ENCODE data around the gene GHR. TPM values are rescaled to one million over a fixed set of nuclear protein-coding genes. Genes with fewer than 3 reads are reported as not detected.

Gene GHR
- total RNA-seq, 6 donors from 2014 or later, result 3.0 to 7.4 (median 4.2) TPM

DNA sequence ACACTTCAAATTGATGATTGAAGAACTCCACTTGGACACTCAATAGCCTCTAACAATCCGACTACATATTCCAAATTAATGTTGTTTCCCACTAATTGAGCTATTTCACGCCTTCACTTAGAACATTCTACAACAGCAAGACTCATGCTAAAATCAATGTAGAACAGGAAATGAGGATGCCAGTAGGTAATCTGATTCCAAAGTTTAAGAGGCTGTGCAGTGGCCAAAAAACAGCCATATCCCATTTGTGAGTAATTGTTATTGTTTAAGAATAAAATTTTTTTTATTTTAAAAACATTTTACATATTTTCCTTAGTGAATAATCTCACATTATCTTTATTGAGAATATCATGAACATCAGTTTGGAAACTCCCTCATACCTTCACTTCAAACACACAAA is 35.7 kb upstream of the GHR start:
- WGBS, 2 donors, result 82 to 94% methylated on average over 2 of the region's 2 CpGs
- no peak for ATAC-seq (ENCODE audit: low FRiP score in 2 of 2)
- no peak overlapping the region for H3K4me3 ChIP-seq

DNA sequence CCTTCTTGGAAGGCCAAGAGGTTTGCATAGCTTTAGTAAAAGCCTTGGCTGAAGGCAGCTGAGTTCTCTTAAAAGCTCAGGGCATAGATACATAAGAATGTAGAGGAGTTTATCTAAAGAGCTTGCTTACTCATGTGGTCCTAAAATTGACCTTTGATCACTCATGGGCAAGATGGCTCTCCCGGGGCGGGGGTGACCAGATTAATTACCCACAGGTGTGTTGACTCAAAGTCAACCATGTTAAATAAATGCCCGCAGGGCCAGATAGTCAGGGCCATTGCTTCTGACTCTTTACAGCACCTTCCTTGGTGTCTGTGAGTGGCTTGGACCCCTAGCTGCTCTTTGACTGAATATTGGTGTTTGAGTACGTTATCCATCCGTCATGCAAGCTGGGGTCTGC is 33.1 kb upstream of the GHR start:
- H3K9me3 ChIP-seq, result peaks cover 6 to 16% (median 7%) of the 10 kb centered on the region in 4 donors
- no peaks in the 10 kb centered on the region for H3K36me3 ChIP-seq
- no peak for ATAC-seq (ENCODE audit: low FRiP score in 2 of 2)
- TF ChIP-seq EP300 (IDR thresholded peaks at IDR 0.05) (no peak), POLR2A (IDR thresholded peaks at IDR 0.05) (no peak), POLR2AphosphoS5 (IDR thresholded peaks at IDR 0.05) (no peak)
- no peaks in the 10 kb centered on the region for H3K27me3 ChIP-seq
- DNase-seq, result no peak
- H3K4me3 ChIP-seq, result no peak overlapping the region
- H3K27ac ChIP-seq, result no peak overlapping the region
- no peaks in the 10 kb centered on the region for H3K4me1 ChIP-seq
- 63 to 70% methylated on average over 5 of the region's 5 CpGs for WGBS, 2 donors

More for the DNA sequence above, 35.7 kb upstream of the GHR start:
- no peak for DNase-seq
- Histone ChIP-seq H3K36me3 (no peaks in the 10 kb centered on the region), H3K27me3 (no peaks in the 10 kb centered on the region), H3K9me3 (peaks cover under 1 to 3% (median 2%) of the 10 kb centered on the region in 4 donors), H3K27ac (no peak overlapping the region), H3K4me1 (no peaks in the 10 kb centered on the region)
- no peak for TF ChIP-seq POLR2A (IDR thresholded peaks at IDR 0.05)
- no peak for TF ChIP-seq POLR2AphosphoS5 (IDR thresholded peaks at IDR 0.05)
- no peak for TF ChIP-seq EP300 (IDR thresholded peaks at IDR 0.05)
- TF ChIP-seq, protein P1, sequence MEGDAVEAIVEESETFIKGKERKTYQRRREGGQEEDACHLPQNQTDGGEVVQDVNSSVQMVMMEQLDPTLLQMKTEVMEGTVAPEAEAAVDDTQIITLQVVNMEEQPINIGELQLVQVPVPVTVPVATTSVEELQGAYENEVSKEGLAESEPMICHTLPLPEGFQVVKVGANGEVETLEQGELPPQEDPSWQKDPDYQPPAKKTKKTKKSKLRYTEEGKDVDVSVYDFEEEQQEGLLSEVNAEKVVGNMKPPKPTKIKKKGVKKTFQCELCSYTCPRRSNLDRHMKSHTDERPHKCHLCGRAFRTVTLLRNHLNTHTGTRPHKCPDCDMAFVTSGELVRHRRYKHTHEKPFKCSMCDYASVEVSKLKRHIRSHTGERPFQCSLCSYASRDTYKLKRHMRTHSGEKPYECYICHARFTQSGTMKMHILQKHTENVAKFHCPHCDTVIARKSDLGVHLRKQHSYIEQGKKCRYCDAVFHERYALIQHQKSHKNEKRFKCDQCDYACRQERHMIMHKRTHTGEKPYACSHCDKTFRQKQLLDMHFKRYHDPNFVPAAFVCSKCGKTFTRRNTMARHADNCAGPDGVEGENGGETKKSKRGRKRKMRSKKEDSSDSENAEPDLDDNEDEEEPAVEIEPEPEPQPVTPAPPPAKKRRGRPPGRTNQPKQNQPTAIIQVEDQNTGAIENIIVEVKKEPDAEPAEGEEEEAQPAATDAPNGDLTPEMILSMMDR (IDR thresholded peaks at IDR 0.05), result no peak

DNA sequence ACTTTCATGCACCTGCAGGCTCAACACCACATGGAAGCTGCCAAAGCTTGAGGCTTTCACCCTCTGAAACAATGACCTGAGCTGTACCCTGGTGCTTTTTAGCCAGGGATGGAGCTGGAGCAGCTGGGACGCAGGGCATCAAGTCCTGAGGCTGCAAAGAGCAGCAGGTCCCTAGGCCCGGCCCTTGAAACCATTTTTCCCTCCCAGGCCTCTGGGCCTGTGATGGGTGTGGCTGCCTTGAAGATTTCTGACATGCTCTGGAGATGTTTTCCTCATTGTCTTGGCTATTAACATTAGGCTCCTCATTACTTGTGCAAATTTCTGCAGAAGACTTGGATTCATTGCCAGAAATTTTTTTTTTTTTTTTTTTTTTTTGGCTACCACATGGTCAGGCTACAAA is 30.3 kb upstream of the GHR start:
- Histone ChIP-seq H3K36me3 (no peaks in the 10 kb centered on the region), H3K9me3 (peaks cover 6 to 16% (median 7%) of the 10 kb centered on the region in 4 donors), H3K4me3 (no peak overlapping the region), H3K27me3 (no peaks in the 10 kb centered on the region), H3K4me1 (no peaks in the 10 kb centered on the region), H3K27ac (no peak overlapping the region)
- DNase-seq (no peak), ATAC-seq (ENCODE audit: low FRiP score in 2 of 2) (no peak)
- TF ChIP-seq, protein P1 (IDR thresholded peaks at IDR 0.05), result no peak
- TF ChIP-seq POLR2A (IDR thresholded peaks at IDR 0.05) (no peak), POLR2AphosphoS5 (IDR thresholded peaks at IDR 0.05) (no peak), EP300 (IDR thresholded peaks at IDR 0.05) (no peak)
- 71 to 83% methylated on average over 2 of the region's 2 CpGs for WGBS, 2 donors

DNA sequence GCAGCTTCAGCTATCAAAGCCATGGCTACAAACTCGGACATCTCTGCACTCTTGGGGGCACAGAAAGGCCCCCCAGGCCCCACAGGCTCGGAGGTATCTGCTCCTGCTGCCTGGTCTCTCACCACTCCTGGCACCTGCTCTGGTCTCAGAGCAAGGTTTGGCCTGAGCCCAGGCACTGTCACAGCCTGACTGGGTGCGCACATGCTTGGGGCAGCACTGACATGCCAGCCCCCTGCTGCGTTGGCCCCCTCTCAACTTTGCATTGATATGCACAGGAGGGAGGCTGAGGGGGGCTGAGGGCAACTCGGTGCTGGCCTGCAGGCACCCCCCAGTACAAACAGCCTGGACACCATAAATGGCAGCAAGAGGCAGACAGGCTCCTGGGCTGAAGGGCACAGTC is 27.1 kb upstream of the GHR start:
- DNase-seq (peak in 1 of 2 donors; percentile 34), ATAC-seq (ENCODE audit: low FRiP score in 2 of 2) (peak in 1 of 2 donors; percentile 26)
- H3K36me3 ChIP-seq, result no peaks in the 10 kb centered on the region
- H3K4me3 ChIP-seq, result no peak overlapping the region
- TF ChIP-seq POLR2A (IDR thresholded peaks at IDR 0.05), result no peak
- TF ChIP-seq, protein P1 (IDR thresholded peaks at IDR 0.05), result no peak
- no peak for TF ChIP-seq EP300 (IDR thresholded peaks at IDR 0.05)
- TF ChIP-seq POLR2AphosphoS5 (IDR thresholded peaks at IDR 0.05), result no peak
- H3K27ac ChIP-seq, result no peak overlapping the region
- H3K4me1 ChIP-seq, result no peaks in the 10 kb centered on the region
- peaks cover 6 to 16% (median 7%) of the 10 kb centered on the region in 4 donors for H3K9me3 ChIP-seq
- 90% methylated on average over 5 of the region's 5 CpGs; no CpG with 5 or more reads in 1 of the 2 donors for WGBS, 2 donors
- no peaks in the 10 kb centered on the region for H3K27me3 ChIP-seq

DNA sequence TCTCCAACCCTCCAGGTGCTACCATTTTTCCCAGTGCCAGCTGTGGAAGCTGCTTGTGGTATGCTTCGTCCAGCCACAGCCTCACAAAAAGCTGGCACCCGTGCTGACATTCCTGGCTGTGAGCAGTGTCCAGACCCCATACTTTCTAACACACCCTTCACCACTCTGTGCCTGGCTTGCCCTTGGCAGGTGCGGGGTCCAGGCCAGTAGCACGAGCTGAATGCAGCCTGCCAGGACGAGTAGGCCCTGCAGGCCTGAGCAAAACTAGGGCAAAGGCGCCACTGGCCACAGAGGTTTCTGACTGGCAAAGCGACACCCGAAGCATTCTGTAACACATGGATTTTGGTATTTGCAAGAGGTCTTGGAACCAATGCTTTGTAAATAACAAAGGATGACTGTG is 26.0 kb upstream of the GHR start:
- Histone ChIP-seq H3K4me3 (no peak overlapping the region), H3K27me3 (no peaks in the 10 kb centered on the region), H3K36me3 (no peaks in the 10 kb centered on the region), H3K27ac (no peak overlapping the region), H3K4me1 (no peaks in the 10 kb centered on the region), H3K9me3 (peaks cover 6 to 16% (median 7%) of the 10 kb centered on the region in 4 donors)
- TF ChIP-seq, protein P1 (IDR thresholded peaks at IDR 0.05), result no peak
- TF ChIP-seq EP300 (IDR thresholded peaks at IDR 0.05) (no peak), POLR2A (IDR thresholded peaks at IDR 0.05) (no peak), POLR2AphosphoS5 (IDR thresholded peaks at IDR 0.05) (no peak)
- peak in 1 of 2 donors; percentile 34 for DNase-seq
- ATAC-seq (ENCODE audit: low FRiP score in 2 of 2), result peak in 1 of 2 donors; percentile 40
- 80 to 92% methylated on average over 7 to 8 of the region's 8 CpGs for WGBS, 2 donors
